K562 (cell line): Measurements from ENCODE around the gene CDK4. TPM values are rescaled to one million over a fixed set of nuclear protein-coding genes. Genes with fewer than 3 reads are reported as not detected.

Experiments
- BACH1 ChIP-seq: fragments of 200-800 bp; sonication (Bioruptor generic); IDR thresholded peaks from 2 replicates; pipeline ENCODE4 v1.6.1; 2016; ENCODE audit warnings: missing genetic modification characterization, missing compliant biosample characterization
- CEBPB ChIP-seq: fragments of 450-650 bp; IDR thresholded peaks from 2 replicates; pipeline ENCODE4 v1.6.1; 2016; ENCODE audit warnings: missing genetic modification characterization, missing compliant biosample characterization
- CEBPG ChIP-seq, 3 experiments: fragments of 200-800 bp in 1 of 3; sonication (Bioruptor generic) in 1 of 3; sonication (generic) in 1 of 3; formaldehyde crosslinking in 1 of 3; IDR thresholded peaks in 2 of 3; conservative IDR thresholded peaks in 1 of 3; 2 replicates each; pipeline versions ENCODE4 v1.6.1 to v1.8.0; 2016 to 2022; ENCODE audit warnings: missing compliant biosample characterization in 2 of 3, missing genetic modification characterization in 2 of 3, mild to moderate bottlenecking in 1 of 3, missing genetic modification reagents in 1 of 3
- CEBPZ ChIP-seq: fragments of 150-350 bp; IDR thresholded peaks from 2 replicates; pipeline ENCODE4 v1.6.1; 2014; ENCODE audit warnings: low read depth, mild to moderate bottlenecking, low read length, borderline replicate concordance
- MBD2 ChIP-seq: sonication (generic); IDR thresholded peaks from 2 replicates; pipeline ENCODE4 v1.6.1; 2016; ENCODE audit warnings: low read depth, borderline replicate concordance
- MYNN ChIP-seq, 2 experiments: sonication (generic); formaldehyde crosslinking in 1 of 2; IDR thresholded peaks; 2 replicates each; pipeline versions ENCODE4 v1.5.0 to v1.6.1; 2016 to 2020; ENCODE audit warnings: antibody characterized with exemption in 1 of 2, missing genetic modification reagents in 1 of 2
- NBN ChIP-seq: fragments of 450-650 bp; IDR thresholded peaks from 2 replicates; pipeline ENCODE4 v1.6.1; 2016; ENCODE audit warnings: low read depth, mild to moderate bottlenecking
- NFE2 ChIP-seq: IDR thresholded peaks from 2 replicates; pipeline ENCODE4 v1.6.1; 2014; ENCODE audit warnings: antibody characterized with exemption, low read depth
- SIN3A ChIP-seq, 2 experiments: fragments of 150-350 bp in 1 of 2; IDR thresholded peaks; 2 replicates each; pipeline ENCODE4 v1.6.1; 2011 to 2016; ENCODE audit warnings: borderline replicate concordance in 2 of 2, low read depth in 2 of 2, low read length in 2 of 2, mild to moderate bottlenecking in 2 of 2, moderate library complexity in 2 of 2; ENCODE audit not compliant: control insufficient read depth in 1 of 2
- SIRT6 ChIP-seq: IDR thresholded peaks from one replicate; pipeline ENCODE4 v1.6.1; 2012; ENCODE audit warnings: low read depth, mild to moderate bottlenecking, control low read depth, inconsistent platforms, low read length, moderate library complexity
- SP2 ChIP-seq: IDR thresholded peaks from 2 replicates; pipeline ENCODE4 v1.6.1; 2011; ENCODE audit warnings: mild to moderate bottlenecking, low read depth, low read length, moderate library complexity; ENCODE audit not compliant: poor library complexity, severe bottlenecking; ENCODE audit errors: extremely low read depth
- TCF15 ChIP-seq: fragments of 250-450 bp; sonication (Bioruptor Pico); IDR thresholded peaks from 2 replicates; pipeline ENCODE4 v1.8.0; 2022; ENCODE audit warnings: moderate library complexity, mild to moderate bottlenecking, inconsistent platforms
- TRIM24 ChIP-seq, 2 experiments: fragments of 450-650 bp; IDR thresholded peaks; 2 replicates each; pipeline ENCODE4 v1.6.1; 2016
- TSC22D4 ChIP-seq: fragments of 450-650 bp; IDR thresholded peaks from 2 replicates; pipeline ENCODE4 v1.6.1; 2016; ENCODE audit warnings: missing genetic modification characterization, missing biosample characterization, control low read depth
- ZNF184 ChIP-seq: sonication (generic); formaldehyde crosslinking; IDR thresholded peaks from 2 replicates; pipeline ENCODE4 v1.5.0; 2020; ENCODE audit warnings: missing genetic modification reagents
- polyA plus RNA-seq, 8 experiments: library from polyadenylated mRNA; depleted of rRNA in 4 of 8; stranded (reverse) in 5 of 8; unstranded in 3 of 8; fragments of >200 nt; fragmentation: Nextera tagmentation in 2 of 8; fragmentation: Illumina TruSeq in 1 of 8; extraction: Ambion mirVana in 2 of 8; extraction: Trizol in 1 of 8; gene quantifications; 2 replicates each; pipeline versions ENCODE4 v1.2.1 to v1.2.3, GENCODE V29; 2011 to 2014; ENCODE audit warnings: inconsistent platforms in 1 of 8, missing spikeins in 1 of 8
- total RNA-seq, 7 experiments: library from RNA; depleted of rRNA in 6 of 7; stranded (reverse); fragments of >200 nt in 6 of 7; fragmentation: Illumina TruSeq in 2 of 7; extraction: Trizol in 2 of 7; gene quantifications; 2 replicates each; pipeline versions ENCODE4 v1.2.1 to v1.2.3, GENCODE V29; 2011 to 2021; ENCODE audit warnings: low replicate concordance in 1 of 7
- TF ChIP-seq, protein P1 (sequence below), 2 experiments: fragments of 450-650 bp; conservative IDR thresholded peaks; 2 replicates each; pipeline ENCODE4 v1.6.1; 2017; ENCODE audit warnings: mild to moderate bottlenecking in 2 of 2, moderate library complexity in 2 of 2
- TF ChIP-seq, protein P2 (sequence below), 2 experiments: fragments of 450-650 bp in 1 of 2; sonication (generic) in 1 of 2; formaldehyde crosslinking in 1 of 2; IDR thresholded peaks in 1 of 2; conservative IDR thresholded peaks in 1 of 2; 2 replicates each; pipeline versions ENCODE4 v1.6.1 to v1.8.1; 2016 to 2023; ENCODE audit warnings: mild to moderate bottlenecking in 2 of 2, moderate library complexity in 2 of 2, inconsistent platforms in 1 of 2, missing genetic modification reagents in 1 of 2
- TF ChIP-seq, protein P3 (sequence below): fragments of 450-650 bp; conservative IDR thresholded peaks from 2 replicates; pipeline ENCODE4 v1.6.1; 2016; ENCODE audit warnings: missing genetic modification characterization, low read depth, mild to moderate bottlenecking, missing compliant biosample characterization, moderate library complexity

The CDK4 gene
- total and polyA plus RNA-seq, 9 of the 15 experiments (the other 6 are each of a cell fraction or from before 2014, with no cell fraction given), result 37.8 to 436 (median 238) TPM

DNA sequence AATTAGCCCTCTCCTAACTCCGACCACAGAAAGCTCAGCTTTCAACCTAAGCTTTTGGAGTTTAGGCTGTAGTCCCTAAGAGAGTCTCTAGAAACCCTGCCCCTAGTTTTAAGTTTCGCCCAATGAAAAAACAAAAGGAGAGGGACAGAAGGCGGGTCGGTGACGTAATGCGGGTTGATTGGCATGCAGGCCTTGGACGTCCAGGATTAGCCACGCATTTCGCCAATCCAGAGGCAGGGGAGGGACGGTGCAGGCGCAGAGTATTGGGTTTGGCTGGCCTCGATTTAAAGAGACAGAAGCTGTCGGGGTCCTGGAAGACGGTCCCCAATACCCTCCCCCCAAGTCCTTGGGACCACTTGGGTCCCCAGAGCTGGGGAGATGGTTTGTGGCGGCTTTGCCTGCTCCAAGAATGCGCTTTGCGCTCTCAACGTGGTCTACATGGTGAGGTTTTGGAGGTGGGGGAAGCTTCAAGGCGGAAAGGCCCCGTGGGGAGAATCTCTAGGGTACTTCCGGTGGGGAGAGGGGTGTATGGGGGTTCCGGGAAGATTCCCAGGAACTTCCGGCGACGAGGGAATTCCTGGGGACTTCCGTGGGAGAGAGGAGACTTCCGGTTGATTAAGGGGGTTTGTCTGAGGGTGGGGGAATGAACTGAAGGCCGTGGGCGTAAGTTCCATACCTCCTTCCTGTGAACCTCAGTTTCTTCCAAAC is 7.2 kb downstream of the CDK4 start, which contains the start of gene TSPAN31 (continued):
- TF ChIP-seq SIN3A (IDR thresholded peaks at IDR 0.05; ENCODE audit: borderline replicate concordance in 2 of 2, control insufficient read depth in 1 of 2, low read depth in 2 of 2, low read length in 2 of 2) (peak in 1 of 2 experiments; percentile 16; a peak in 2 of 4 replicates), CEBPZ (peak; percentile 49; the same call in 1 of the 2 replicates), TCF15 (CRISPR knock-in tag) (no peak), NBN (0 out of 2 replicates have a peak, but pooled peaks have one; percentile 47), CEBPB (tag) (peak; percentile 85), TSC22D4 (no peak), CEBPG (CRISPR knock-in tag; IDR thresholded peaks at IDR 0.05) (peak; percentile 50; the same call in 1 of the 2 replicates), CEBPG (tag; conservative IDR thresholded peaks at IDR 0.05 in 1 of 2, IDR thresholded peaks at IDR 0.05 in 1 of 2) (peak; percentile 83 to 93), SIRT6 (peak; percentile 80), MYNN (IDR thresholded peaks at IDR 0.05) (peak; percentile 16; the same call in 1 of the 2 replicates), MYNN (CRISPR knock-in tag; IDR thresholded peaks at IDR 0.05) (no peak), NFE2 (no peak), BACH1 (no peak), ZNF184 (CRISPR knock-in tag) (no peak), MBD2 (peak; percentile 94), TRIM24 (IDR thresholded peaks at IDR 0.05) (0 out of 4 replicates have a peak, but pooled peaks of 1 of the 2 experiments have one; percentile 31), SP2 (peak; percentile 63)
- TF ChIP-seq, protein P1, sequence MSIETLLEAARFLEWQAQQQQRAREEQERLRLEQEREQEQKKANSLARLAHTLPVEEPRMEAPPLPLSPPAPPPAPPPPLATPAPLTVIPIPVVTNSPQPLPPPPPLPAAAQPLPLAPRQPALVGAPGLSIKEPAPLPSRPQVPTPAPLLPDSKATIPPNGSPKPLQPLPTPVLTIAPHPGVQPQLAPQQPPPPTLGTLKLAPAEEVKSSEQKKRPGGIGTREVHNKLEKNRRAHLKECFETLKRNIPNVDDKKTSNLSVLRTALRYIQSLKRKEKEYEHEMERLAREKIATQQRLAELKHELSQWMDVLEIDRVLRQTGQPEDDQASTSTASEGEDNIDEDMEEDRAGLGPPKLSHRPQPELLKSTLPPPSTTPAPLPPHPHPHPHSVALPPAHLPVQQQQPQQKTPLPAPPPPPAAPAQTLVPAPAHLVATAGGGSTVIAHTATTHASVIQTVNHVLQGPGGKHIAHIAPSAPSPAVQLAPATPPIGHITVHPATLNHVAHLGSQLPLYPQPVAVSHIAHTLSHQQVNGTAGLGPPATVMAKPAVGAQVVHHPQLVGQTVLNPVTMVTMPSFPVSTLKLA (conservative IDR thresholded peaks at IDR 0.05), result peak; percentile 29 to 50
- TF ChIP-seq, protein P2, sequence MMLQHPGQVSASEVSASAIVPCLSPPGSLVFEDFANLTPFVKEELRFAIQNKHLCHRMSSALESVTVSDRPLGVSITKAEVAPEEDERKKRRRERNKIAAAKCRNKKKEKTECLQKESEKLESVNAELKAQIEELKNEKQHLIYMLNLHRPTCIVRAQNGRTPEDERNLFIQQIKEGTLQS (IDR thresholded peaks at IDR 0.05), result peak; percentile 99
- TF ChIP-seq, protein P2 (CRISPR knock-in tag; conservative IDR thresholded peaks at IDR 0.05), result no peak
- TF ChIP-seq, protein P3, sequence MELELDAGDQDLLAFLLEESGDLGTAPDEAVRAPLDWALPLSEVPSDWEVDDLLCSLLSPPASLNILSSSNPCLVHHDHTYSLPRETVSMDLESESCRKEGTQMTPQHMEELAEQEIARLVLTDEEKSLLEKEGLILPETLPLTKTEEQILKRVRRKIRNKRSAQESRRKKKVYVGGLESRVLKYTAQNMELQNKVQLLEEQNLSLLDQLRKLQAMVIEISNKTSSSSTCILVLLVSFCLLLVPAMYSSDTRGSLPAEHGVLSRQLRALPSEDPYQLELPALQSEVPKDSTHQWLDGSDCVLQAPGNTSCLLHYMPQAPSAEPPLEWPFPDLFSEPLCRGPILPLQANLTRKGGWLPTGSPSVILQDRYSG (tag), result no peak
